Keratinocyte (primary cell): ENCODE results near the gene MGAT3.

Experiments used
- EZH2 ChIP-seq: IDR thresholded peaks from one replicate; pipeline ENCODE4 v1.6.1; 2012; ENCODE audit warnings: inconsistent platforms, mild to moderate bottlenecking, low read length, moderate library complexity
- TF ChIP-seq, protein P1 (sequence below), 3 experiments: IDR thresholded peaks in 1 of 3; conservative IDR thresholded peaks in 1 of 3; optimal IDR thresholded peaks in 1 of 3; 2 replicates in 2 of 3; 3 replicates in 1 of 3; pipeline versions ENCODE3 to v1.5.1; 2011; ENCODE audit warnings: low read length in 3 of 3, mild to moderate bottlenecking in 3 of 3, moderate library complexity in 2 of 3, control low read depth in 1 of 3, inconsistent platforms in 1 of 3; ENCODE audit not compliant: insufficient read depth in 2 of 3; ENCODE audit errors: extremely low read depth in 1 of 3

DNA sequence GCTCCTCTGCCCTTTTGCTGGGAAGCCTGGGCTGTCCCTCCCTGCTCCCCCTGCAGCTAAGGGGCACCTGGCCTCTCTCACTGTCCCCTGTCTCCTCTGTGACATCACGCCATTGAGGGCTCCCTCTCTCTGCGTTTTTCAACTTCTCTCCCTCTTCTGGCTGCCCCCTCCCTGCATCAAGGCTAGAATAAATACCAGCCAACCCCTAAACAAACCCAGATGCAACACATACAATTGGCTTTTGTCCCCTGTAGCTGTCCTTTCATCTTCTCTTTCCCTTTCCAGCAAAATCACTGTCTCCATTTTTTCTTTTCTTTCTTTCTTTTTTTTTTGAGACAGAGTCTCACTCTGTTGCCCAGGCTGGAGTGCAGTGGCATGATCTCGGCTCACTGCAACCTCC lies 42.0 kb downstream of the MGAT3 start:
- TF ChIP-seq, protein P1, sequence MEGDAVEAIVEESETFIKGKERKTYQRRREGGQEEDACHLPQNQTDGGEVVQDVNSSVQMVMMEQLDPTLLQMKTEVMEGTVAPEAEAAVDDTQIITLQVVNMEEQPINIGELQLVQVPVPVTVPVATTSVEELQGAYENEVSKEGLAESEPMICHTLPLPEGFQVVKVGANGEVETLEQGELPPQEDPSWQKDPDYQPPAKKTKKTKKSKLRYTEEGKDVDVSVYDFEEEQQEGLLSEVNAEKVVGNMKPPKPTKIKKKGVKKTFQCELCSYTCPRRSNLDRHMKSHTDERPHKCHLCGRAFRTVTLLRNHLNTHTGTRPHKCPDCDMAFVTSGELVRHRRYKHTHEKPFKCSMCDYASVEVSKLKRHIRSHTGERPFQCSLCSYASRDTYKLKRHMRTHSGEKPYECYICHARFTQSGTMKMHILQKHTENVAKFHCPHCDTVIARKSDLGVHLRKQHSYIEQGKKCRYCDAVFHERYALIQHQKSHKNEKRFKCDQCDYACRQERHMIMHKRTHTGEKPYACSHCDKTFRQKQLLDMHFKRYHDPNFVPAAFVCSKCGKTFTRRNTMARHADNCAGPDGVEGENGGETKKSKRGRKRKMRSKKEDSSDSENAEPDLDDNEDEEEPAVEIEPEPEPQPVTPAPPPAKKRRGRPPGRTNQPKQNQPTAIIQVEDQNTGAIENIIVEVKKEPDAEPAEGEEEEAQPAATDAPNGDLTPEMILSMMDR (optimal IDR thresholded peaks at IDR 0.05 in 1 of 3, IDR thresholded peaks at IDR 0.05 in 1 of 3, conservative IDR thresholded peaks at IDR 0.05 in 1 of 3; ENCODE audit: extremely low read depth in 1 of 3, insufficient read depth in 2 of 3, low read length in 3 of 3) = no peak
- no peak for TF ChIP-seq EZH2
